ENCODE data around the gene THEM4.

GRCh38 chr1:151956957-151957497 lies 47.7 kb upstream of the THEM4 start:
- TF ChIP-seq CTCF (IDR thresholded peaks at IDR 0.05), result no peak
- no peak for TF ChIP-seq POLR2A (IDR thresholded peaks at IDR 0.05)

All from testis (tissue), 2 donors.